GM23338 (cell line): ENCODE results near the gene HNRNPC.

ENCODE experiments used
- CREB1 ChIP-seq: fragments of 250-450 bp; sonication (Bioruptor Pico); IDR thresholded peaks from 2 replicates; pipeline ENCODE4 v1.5.0; 2020; ENCODE audit warnings: low read depth, mild to moderate bottlenecking, moderate library complexity
- EZH2 ChIP-seq: fragments of 200-600 bp; sonication (generic); IDR thresholded peaks from one replicate; pipeline ENCODE4 v1.8.0; 2017; ENCODE audit warnings: antibody characterized with exemption, mild to moderate bottlenecking, low read depth; ENCODE audit not compliant: unreplicated experiment
- EZH2phosphoT487 ChIP-seq: fragments of 200-600 bp; sonication (generic); IDR thresholded peaks from one replicate; pipeline ENCODE4 v1.8.1; 2018; ENCODE audit warnings: antibody characterized with exemption; ENCODE audit not compliant: unreplicated experiment
- NANOG ChIP-seq: IDR thresholded peaks from 2 replicates; pipeline ENCODE4 v1.6.1; 2016; ENCODE audit warnings: antibody characterized with exemption, borderline replicate concordance
- POLR2AphosphoS5 ChIP-seq: IDR thresholded peaks from 2 replicates; pipeline ENCODE4 v1.6.1; 2016; ENCODE audit warnings: antibody characterized with exemption, low read depth
- REST ChIP-seq: IDR thresholded peaks from one replicate; pipeline ENCODE4 v1.6.1; 2018; ENCODE audit warnings: antibody characterized with exemption; ENCODE audit not compliant: unreplicated experiment
- STAT1 ChIP-seq: IDR thresholded peaks from one replicate; pipeline ENCODE4 v1.6.1; 2016; ENCODE audit warnings: antibody characterized with exemption; ENCODE audit not compliant: unreplicated experiment
- ZNF114 ChIP-seq: fragments of 250-450 bp; sonication (Bioruptor Pico); IDR thresholded peaks from 2 replicates; pipeline ENCODE4 v1.5.0; 2020; ENCODE audit warnings: mild to moderate bottlenecking, moderate library complexity
- TF ChIP-seq, protein P1 (sequence below), 2 experiments: fragments of 200-600 bp in 1 of 2; sonication (generic) in 1 of 2; conservative IDR thresholded peaks; 2 replicates each; pipeline versions ENCODE4 v1.5.1 to v1.6.1; 2016 to 2017; ENCODE audit warnings: antibody characterized with exemption in 2 of 2, low read depth in 2 of 2, mild to moderate bottlenecking in 2 of 2, moderate library complexity in 1 of 2

DNA sequence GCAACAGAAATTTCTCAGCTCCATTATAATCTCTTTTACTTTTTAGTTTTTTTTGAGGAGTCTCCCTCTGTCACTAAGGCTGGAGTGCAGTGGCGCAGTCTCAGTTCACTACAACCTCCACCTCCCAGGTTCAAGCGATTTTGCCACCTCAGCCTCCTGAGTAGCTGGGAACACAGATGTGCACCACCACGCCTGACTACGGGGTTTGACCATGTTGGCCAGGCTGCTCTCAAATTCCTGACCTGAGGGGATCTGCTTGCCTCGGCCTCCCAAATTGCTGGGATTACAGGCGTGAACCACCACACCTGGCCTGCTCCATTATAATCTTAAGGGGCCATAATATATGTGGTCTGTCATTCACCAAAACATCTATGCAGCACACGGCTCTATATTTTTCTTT, 23.4 kb downstream of the HNRNPC start:
- TF ChIP-seq, protein P1, sequence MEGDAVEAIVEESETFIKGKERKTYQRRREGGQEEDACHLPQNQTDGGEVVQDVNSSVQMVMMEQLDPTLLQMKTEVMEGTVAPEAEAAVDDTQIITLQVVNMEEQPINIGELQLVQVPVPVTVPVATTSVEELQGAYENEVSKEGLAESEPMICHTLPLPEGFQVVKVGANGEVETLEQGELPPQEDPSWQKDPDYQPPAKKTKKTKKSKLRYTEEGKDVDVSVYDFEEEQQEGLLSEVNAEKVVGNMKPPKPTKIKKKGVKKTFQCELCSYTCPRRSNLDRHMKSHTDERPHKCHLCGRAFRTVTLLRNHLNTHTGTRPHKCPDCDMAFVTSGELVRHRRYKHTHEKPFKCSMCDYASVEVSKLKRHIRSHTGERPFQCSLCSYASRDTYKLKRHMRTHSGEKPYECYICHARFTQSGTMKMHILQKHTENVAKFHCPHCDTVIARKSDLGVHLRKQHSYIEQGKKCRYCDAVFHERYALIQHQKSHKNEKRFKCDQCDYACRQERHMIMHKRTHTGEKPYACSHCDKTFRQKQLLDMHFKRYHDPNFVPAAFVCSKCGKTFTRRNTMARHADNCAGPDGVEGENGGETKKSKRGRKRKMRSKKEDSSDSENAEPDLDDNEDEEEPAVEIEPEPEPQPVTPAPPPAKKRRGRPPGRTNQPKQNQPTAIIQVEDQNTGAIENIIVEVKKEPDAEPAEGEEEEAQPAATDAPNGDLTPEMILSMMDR (conservative IDR thresholded peaks at IDR 0.05; ENCODE audit: low read depth in 2 of 2), result no peak
- TF ChIP-seq EZH2 (no peak), REST (no peak), EZH2phosphoT487 (no peak), POLR2AphosphoS5 (peak; percentile 25; the same call in 1 of the 2 replicates), CREB1 (CRISPR knock-in tag) (no peak), NANOG (no peak), ZNF114 (CRISPR knock-in tag) (no peak), STAT1 (no peak)
